Measurements from ENCODE around the gene SLC25A17. TPM values are rescaled to one million over a fixed set of nuclear protein-coding genes. Genes with fewer than 3 reads are reported as not detected.
"Not testable (repeated sequence)": the region's sequence is repeated elsewhere in the genome, so short reads cannot be mapped to it uniquely, and the experiment has no call there.

SLC25A17 gene
- total and polyA plus RNA-seq, 9 donors, result 23.4 to 61.4 (median 34.2) TPM

GRCh38 chr22:40838486-40838885, 19.3 kb upstream of the SLC25A17 start:
- intact Hi-C loops (cut with DNase I), result no loop called here
- 87 to 93% (median 87%) methylated on average over 3 of the region's 3 CpGs for WGBS, 3 donors
- H3K4me3 ChIP-seq, result no peak overlapping the region
- H3K9me3 ChIP-seq, result no peaks in the 10 kb centered on the region
- no peaks in the 10 kb centered on the region for H3K36me3 ChIP-seq
- H3K4me1 ChIP-seq (ENCODE audit: insufficient read depth), result no peaks in the 10 kb centered on the region
- TF ChIP-seq POLR2A (IDR thresholded peaks at IDR 0.05) (no peak), EP300 (IDR thresholded peaks at IDR 0.05) (no peak)
- TF ChIP-seq, protein P1, sequence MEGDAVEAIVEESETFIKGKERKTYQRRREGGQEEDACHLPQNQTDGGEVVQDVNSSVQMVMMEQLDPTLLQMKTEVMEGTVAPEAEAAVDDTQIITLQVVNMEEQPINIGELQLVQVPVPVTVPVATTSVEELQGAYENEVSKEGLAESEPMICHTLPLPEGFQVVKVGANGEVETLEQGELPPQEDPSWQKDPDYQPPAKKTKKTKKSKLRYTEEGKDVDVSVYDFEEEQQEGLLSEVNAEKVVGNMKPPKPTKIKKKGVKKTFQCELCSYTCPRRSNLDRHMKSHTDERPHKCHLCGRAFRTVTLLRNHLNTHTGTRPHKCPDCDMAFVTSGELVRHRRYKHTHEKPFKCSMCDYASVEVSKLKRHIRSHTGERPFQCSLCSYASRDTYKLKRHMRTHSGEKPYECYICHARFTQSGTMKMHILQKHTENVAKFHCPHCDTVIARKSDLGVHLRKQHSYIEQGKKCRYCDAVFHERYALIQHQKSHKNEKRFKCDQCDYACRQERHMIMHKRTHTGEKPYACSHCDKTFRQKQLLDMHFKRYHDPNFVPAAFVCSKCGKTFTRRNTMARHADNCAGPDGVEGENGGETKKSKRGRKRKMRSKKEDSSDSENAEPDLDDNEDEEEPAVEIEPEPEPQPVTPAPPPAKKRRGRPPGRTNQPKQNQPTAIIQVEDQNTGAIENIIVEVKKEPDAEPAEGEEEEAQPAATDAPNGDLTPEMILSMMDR (IDR thresholded peaks at IDR 0.05), result no peak
- no peak overlapping the region for H3K27ac ChIP-seq
- DNase-seq, result no peak
- H3K27me3 ChIP-seq, result no peaks in the 10 kb centered on the region

DNA sequence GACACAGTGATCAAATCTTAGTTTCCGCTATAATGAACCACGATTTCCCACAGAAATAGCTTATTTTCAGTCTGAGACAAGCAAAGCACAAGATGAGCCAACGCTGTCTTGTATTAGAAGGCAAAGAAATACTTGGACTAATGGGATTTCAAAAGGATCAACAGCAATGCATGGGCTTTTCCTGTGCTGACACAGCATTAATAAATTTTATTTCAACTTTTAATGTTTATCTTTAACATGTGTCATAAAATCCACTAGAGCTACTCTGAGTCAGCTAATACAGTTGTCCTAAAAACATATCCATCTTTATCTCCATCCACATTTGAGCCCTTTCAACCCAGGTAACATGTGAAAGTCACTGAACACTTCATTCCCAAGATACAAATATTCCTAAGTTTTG, 15.5 kb upstream of the SLC25A17 start:
- H3K27ac ChIP-seq, result no peak overlapping the region
- no peaks in the 10 kb centered on the region for H3K9me3 ChIP-seq
- H3K36me3 ChIP-seq, result no peaks in the 10 kb centered on the region
- H3K27me3 ChIP-seq, result no peaks in the 10 kb centered on the region
- WGBS, 3 donors, result 91 to 93% (median 91%) methylated on average over 3 of the region's 3 CpGs
- TF ChIP-seq EP300 (IDR thresholded peaks at IDR 0.05), result no peak
- TF ChIP-seq, protein P1 (IDR thresholded peaks at IDR 0.05), result no peak
- TF ChIP-seq POLR2A (IDR thresholded peaks at IDR 0.05), result no peak
- no peak for DNase-seq
- H3K4me3 ChIP-seq, result no peak overlapping the region
- no peaks in the 10 kb centered on the region for H3K4me1 ChIP-seq (ENCODE audit: insufficient read depth)
- intact Hi-C loops (cut with DNase I), result no loop called here

DNA sequence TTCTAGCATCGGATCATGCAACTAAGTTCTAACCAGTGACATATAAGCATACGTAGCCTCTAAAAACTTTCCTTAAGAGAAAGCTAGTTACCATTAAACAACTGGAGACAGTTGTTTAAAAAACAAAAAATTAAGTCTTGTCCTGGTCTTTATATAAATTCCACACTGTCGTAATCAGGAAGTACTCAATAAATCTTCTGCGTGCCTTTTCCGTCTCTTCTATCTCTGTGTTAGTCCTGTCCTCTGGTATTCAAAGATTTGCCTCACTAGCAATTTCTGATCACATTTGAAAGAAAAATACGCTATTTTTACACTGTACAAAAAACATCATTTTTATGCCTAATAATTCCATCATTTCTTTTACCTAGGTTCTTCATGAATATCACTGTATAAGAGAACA, 10.0 kb upstream of the SLC25A17 start:
- H3K36me3 ChIP-seq, result no peaks in the 10 kb centered on the region

GRCh38 chr22:40826984-40827741, 8.0 kb upstream of the SLC25A17 start:
- Histone ChIP-seq H3K4me3 (no peak overlapping the region), H3K27ac (no peak overlapping the region), H3K4me1 (ENCODE audit: insufficient read depth) (no peaks in the 10 kb centered on the region), H3K36me3 (no peaks in the 10 kb centered on the region), H3K9me3 (no peaks in the 10 kb centered on the region), H3K27me3 (no peaks in the 10 kb centered on the region)
- intact Hi-C loops (cut with DNase I), result no loop called here
- 54 to 63% (median 57%) methylated on average over 7 of the region's 7 CpGs for WGBS, 3 donors
- no peak for DNase-seq
- TF ChIP-seq EP300 (IDR thresholded peaks at IDR 0.05), result no peak
- TF ChIP-seq, protein P1 (IDR thresholded peaks at IDR 0.05), result no peak
- TF ChIP-seq POLR2A (IDR thresholded peaks at IDR 0.05), result no peak

More for the DNA sequence above, 10.0 kb upstream of the SLC25A17 start:
- 66 to 70% (median 68%) methylated on average over 6 of the region's 6 CpGs for WGBS, 3 donors
- DNase-seq, result no peak
- TF ChIP-seq EP300 (IDR thresholded peaks at IDR 0.05) (no peak), POLR2A (IDR thresholded peaks at IDR 0.05) (no peak)
- TF ChIP-seq, protein P1 (IDR thresholded peaks at IDR 0.05), result no peak
- Histone ChIP-seq H3K27ac (no peak overlapping the region), H3K4me1 (ENCODE audit: insufficient read depth) (no peaks in the 10 kb centered on the region), H3K9me3 (no peaks in the 10 kb centered on the region), H3K4me3 (no peak overlapping the region), H3K27me3 (no peaks in the 10 kb centered on the region)
- intact Hi-C loops (cut with DNase I), result no loop called here

GRCh38 chr22:40826292-40826691, 7.1 kb upstream of the SLC25A17 start:
- H3K4me1 ChIP-seq (ENCODE audit: insufficient read depth); H3K4me3 ChIP-seq; H3K27ac ChIP-seq; H3K9me3 ChIP-seq; DNase-seq; H3K36me3 ChIP-seq; H3K27me3 ChIP-seq; intact Hi-C loops (cut with DNase I): not testable (repeated sequence)
- WGBS, 3 donors, result 90 to 100% (median 99%) methylated on average over 2 of the region's 2 CpGs
